SU-DHL-6 (cell line): ENCODE results near the gene NDUFS5.

Source experiments
- H2AFZ ChIP-seq: fragments of 200-600 bp; sonication (generic); 2 replicates; pipeline ENCODE4 v1.6.1; 2014; ENCODE audit warnings: low read depth, mild to moderate bottlenecking, moderate library complexity, mixed read lengths, antibody characterized with exemption, low read length; ENCODE audit not compliant: severe bottlenecking
- H3F3A ChIP-seq: fragments of 200-600 bp; shearing (Covaris generic); 2 replicates; pipeline ENCODE4 v1.6.0; 2016; ENCODE audit warnings: antibody characterized with exemption, mild to moderate bottlenecking; ENCODE audit not compliant: insufficient read depth
- H3K27ac ChIP-seq: fragments of 200-600 bp; sonication (generic); 2 replicates; pipeline ENCODE4 v1.5.1; 2016; ENCODE audit warnings: low read depth, mild to moderate bottlenecking, low read length, moderate library complexity, mixed read lengths
- H3K27me3 ChIP-seq: fragments of 200-600 bp; sonication (generic), shearing (Covaris generic); 2 replicates; pipeline ENCODE4 v1.6.0; 2014; ENCODE audit warnings: mild to moderate bottlenecking, low read length
- H3K36me3 ChIP-seq: fragments of 200-600 bp; sonication (generic); 2 replicates; pipeline ENCODE4 v1.6.1; 2014; ENCODE audit warnings: mild to moderate bottlenecking, low read length, mixed read lengths
- H3K4me2 ChIP-seq: fragments of 300-600, 200-600 bp; shearing (Covaris generic), sonication (generic); 2 replicates; pipeline ENCODE4 v1.6.0; 2014; ENCODE audit warnings: low read length, low read depth, mild to moderate bottlenecking; ENCODE audit not compliant: poor library complexity, severe bottlenecking
- H3K4me3 ChIP-seq: fragments of 200-600 bp; sonication (generic); 2 replicates; pipeline ENCODE4 v1.5.1; 2014; ENCODE audit warnings: antibody characterized with exemption, low read length, mild to moderate bottlenecking, mixed read lengths; ENCODE audit not compliant: insufficient read depth, poor library complexity, severe bottlenecking
- H3K79me2 ChIP-seq: fragments of 200-600 bp; sonication (generic); 2 replicates; pipeline ENCODE4 v1.6.1; 2014; ENCODE audit warnings: mild to moderate bottlenecking, low read length, moderate library complexity; ENCODE audit not compliant: insufficient read depth
- H3K9ac ChIP-seq: fragments of 200-600 bp; sonication (generic); 2 replicates; pipeline ENCODE4 v1.7.0; 2014; ENCODE audit warnings: mild to moderate bottlenecking, low read length
- H3K9me2 ChIP-seq: fragments of 200-600 bp; sonication (generic); replicated peaks from 2 replicates; pipeline ENCODE4 v1.6.1; 2014; ENCODE audit warnings: low read length; ENCODE audit not compliant: insufficient read depth
- H3K9me3 ChIP-seq: fragments of 200-600 bp; sonication (generic); 2 replicates; pipeline ENCODE4 v1.6.1; 2014; ENCODE audit warnings: low read length, mixed read lengths; ENCODE audit not compliant: insufficient read depth
- H4K20me1 ChIP-seq: fragments of 200-600 bp; sonication (generic); 2 replicates; pipeline ENCODE4 v1.6.1; 2014; ENCODE audit warnings: low read depth, mild to moderate bottlenecking, antibody characterized with exemption, low read length, moderate library complexity, mixed read lengths
- CTCF ChIP-seq: fragments of 200-600 bp; sonication (generic); IDR thresholded peaks from one replicate; pipeline ENCODE4 v1.5.1; 2017; ENCODE audit warnings: antibody characterized with exemption, mild to moderate bottlenecking, low read length, moderate library complexity; ENCODE audit not compliant: insufficient read depth, poor library complexity, severe bottlenecking
- EZH2phosphoT487 ChIP-seq: fragments of 200-600 bp; sonication (generic), shearing (Covaris generic); conservative IDR thresholded peaks from 2 replicates; pipeline ENCODE4 v1.6.1; 2018; ENCODE audit warnings: mild to moderate bottlenecking, antibody characterized with exemption, low read length, moderate library complexity, mixed read lengths

Gene NDUFS5

GRCh38 chr1:39034114-39034654 is 8.0 kb downstream of the NDUFS5 start:
- H3K9ac ChIP-seq, result no peak overlapping the region
- H3K4me2 ChIP-seq, result no peak overlapping the region
- H3K4me3 ChIP-seq, result no peak overlapping the region
- H3K9me2 ChIP-seq, result no peaks in the 10 kb centered on the region
- no peaks in the 10 kb centered on the region for H3F3A ChIP-seq
- no peak overlapping the region for H3K27ac ChIP-seq
- H4K20me1 ChIP-seq, result no peaks in the 10 kb centered on the region
- no peaks in the 10 kb centered on the region for H3K27me3 ChIP-seq
- TF ChIP-seq CTCF (no peak), EZH2phosphoT487 (no peak)
- no peak overlapping the region for H2AFZ ChIP-seq
- H3K79me2 ChIP-seq, result no peaks in the 10 kb centered on the region; the same call in 1 of the 2 replicates
- H3K36me3 ChIP-seq, result no peaks in the 10 kb centered on the region; the same call in 1 of the 2 replicates
- no peaks in the 10 kb centered on the region for H3K9me3 ChIP-seq

GRCh38 chr1:39036678-39037077 is 10.5 kb downstream of the NDUFS5 start:
- H3K79me2 ChIP-seq, result no peaks in the 10 kb centered on the region; the same call in 1 of the 2 replicates
- no peaks in the 10 kb centered on the region for H3F3A ChIP-seq
- no peaks in the 10 kb centered on the region for H3K27me3 ChIP-seq
- TF ChIP-seq EZH2phosphoT487, result no peak
- TF ChIP-seq CTCF, result no peak
- no peak overlapping the region for H3K27ac ChIP-seq
- no peaks in the 10 kb centered on the region for H3K9me2 ChIP-seq
- no peaks in the 10 kb centered on the region for H3K9me3 ChIP-seq
- H3K4me3 ChIP-seq, result no peak overlapping the region
- no peaks in the 10 kb centered on the region for H4K20me1 ChIP-seq
- H3K9ac ChIP-seq, result no peak overlapping the region
- peaks cover 2% of the 10 kb centered on the region; the same call in 1 of the 2 replicates for H3K36me3 ChIP-seq
- no peak overlapping the region for H3K4me2 ChIP-seq
- H2AFZ ChIP-seq, result no peak overlapping the region

- H3K79me2 ChIP-seq, result no peaks in the 10 kb centered on the region
- H3K4me2 ChIP-seq, result no peak overlapping the region
- H3K27me3 ChIP-seq, result no peaks in the 10 kb centered on the region
- H2AFZ ChIP-seq, result no peak overlapping the region
- H3K4me3 ChIP-seq, result no peak overlapping the region
- H3K27ac ChIP-seq, result no peak overlapping the region
- H3K9me3 ChIP-seq, result no peaks in the 10 kb centered on the region
- no peak overlapping the region for H3K9ac ChIP-seq
- H4K20me1 ChIP-seq, result no peaks in the 10 kb centered on the region
- TF ChIP-seq CTCF, result no peak
- TF ChIP-seq EZH2phosphoT487, result no peak
- peaks cover 2% of the 10 kb centered on the region; the same call in 1 of the 2 replicates for H3K36me3 ChIP-seq
- no peaks in the 10 kb centered on the region; the same call in 1 of the 2 replicates for H3F3A ChIP-seq
- H3K9me2 ChIP-seq, result no peaks in the 10 kb centered on the region
Measured at GRCh38 chr1:39043513-39043912, 17.4 kb downstream of the NDUFS5 start.
